Measurements from ENCODE around the gene CCDC92B.

- TF ChIP-seq POLR2A (IDR thresholded peaks at IDR 0.05), result no peak
- no peak for TF ChIP-seq CTCF (IDR thresholded peaks at IDR 0.05)
Measured at GRCh38 chr17:2782055-2782454, 32.6 kb upstream of the CCDC92B start.

Measured in lower leg skin (tissue), 3 donors.